Heart left ventricle (tissue), 13 donors: Measurements from ENCODE around the gene RIMS4.
A peak's percentile ranks its signal among the peaks of the same experiment; 100 is the strongest.

Experiments
- POLR2A ChIP-seq, 2 donors: fragments of 450-650 bp; IDR thresholded peaks; one replicate each; pipeline ENCODE4 v1.6.1; 2017; ENCODE audit warnings: antibody characterized with exemption in 2 of 2, mild to moderate bottlenecking in 2 of 2, moderate library complexity in 2 of 2
- TF ChIP-seq, protein P1 (sequence below), 12 donors: fragments of 200-600 bp; sonication (generic) in 4 of 12; IDR thresholded peaks; one replicate each; pipeline versions ENCODE4 v1.5.0 to v1.8.0; 2018 to 2022; ENCODE audit warnings: antibody characterized with exemption in 12 of 12, mild to moderate bottlenecking in 5 of 12
- donor health status: ischemic (EF 13 %, LVEDD 7.1; RV severe dilation, severe dysfunction).
- donor health status: DM: no; HTN: yes; CAD: no.
- donor health status: DM: no; HTN: no; CAD: no.
- donor health status: ischemic (EF 25% LVEDD 6.9; RV normal size, moderate dysfunction).
- donor health status: ischemic (EF 25% LVEDD 5.7; RV mildly dilated, moderate dysfunction).
- donor health status: ischemic (EF 35%, LVEDD 5.7; RV mildly dilated, moderate dysfunction).
- donor health status: nonischemic (EF 11% LVEDD 7.7; RV severe dilation, severe dysfunction).
- donor health status: DM: yes; HTN: yes; CAD: no.
- donor health status: PGD.
- donor health status: ischemic (EF 29% LVEDD 5.4; RV normal size, mild dysfunction).
- donor health status: nonischemic (EF 23%, LVEDD 6.1; RV moderate dilation, normal function).

DNA sequence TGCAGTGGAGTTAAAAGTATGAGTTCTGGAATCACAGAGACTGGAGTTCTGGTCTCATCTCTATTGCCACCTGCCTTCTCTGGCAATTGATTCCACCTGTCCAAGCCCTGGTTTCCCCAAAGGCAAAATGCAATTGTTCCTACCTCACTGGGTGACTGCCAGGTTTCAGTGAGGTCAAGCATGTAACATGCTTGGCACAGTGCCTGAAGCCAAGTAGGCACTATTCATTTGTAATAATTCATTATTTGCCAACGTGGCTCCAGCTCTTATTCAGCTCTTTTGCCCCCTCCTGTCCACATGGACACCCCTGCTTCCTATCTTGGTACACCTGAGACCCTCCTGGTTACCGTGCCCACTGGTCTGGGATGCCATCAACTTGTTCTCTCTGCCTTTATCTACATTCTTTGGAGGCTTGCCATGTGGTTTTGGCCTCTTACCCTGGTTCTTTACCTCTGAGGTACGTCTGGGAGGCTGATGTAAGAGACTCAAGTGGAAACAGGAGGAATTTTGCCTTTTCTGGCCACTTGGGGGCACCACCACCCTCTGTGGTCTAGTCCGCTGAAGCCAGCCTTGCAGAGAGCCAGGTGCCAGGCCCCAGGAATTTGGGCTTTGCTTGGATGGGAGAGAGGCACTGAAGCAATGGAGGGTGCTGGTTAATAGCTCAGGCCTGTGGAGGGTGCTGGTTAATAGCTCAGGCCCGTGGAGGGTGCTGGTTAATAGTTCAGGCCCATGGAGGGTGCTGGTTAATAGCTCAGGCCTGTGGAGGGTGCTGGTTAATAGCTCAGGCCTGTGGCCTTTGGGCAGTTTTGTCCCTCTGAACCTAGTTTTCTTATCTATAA lies 63.0 kb downstream of the RIMS4 start:
- TF ChIP-seq POLR2A (IDR thresholded peaks at IDR 0.05), result no peak
- TF ChIP-seq, protein P1, sequence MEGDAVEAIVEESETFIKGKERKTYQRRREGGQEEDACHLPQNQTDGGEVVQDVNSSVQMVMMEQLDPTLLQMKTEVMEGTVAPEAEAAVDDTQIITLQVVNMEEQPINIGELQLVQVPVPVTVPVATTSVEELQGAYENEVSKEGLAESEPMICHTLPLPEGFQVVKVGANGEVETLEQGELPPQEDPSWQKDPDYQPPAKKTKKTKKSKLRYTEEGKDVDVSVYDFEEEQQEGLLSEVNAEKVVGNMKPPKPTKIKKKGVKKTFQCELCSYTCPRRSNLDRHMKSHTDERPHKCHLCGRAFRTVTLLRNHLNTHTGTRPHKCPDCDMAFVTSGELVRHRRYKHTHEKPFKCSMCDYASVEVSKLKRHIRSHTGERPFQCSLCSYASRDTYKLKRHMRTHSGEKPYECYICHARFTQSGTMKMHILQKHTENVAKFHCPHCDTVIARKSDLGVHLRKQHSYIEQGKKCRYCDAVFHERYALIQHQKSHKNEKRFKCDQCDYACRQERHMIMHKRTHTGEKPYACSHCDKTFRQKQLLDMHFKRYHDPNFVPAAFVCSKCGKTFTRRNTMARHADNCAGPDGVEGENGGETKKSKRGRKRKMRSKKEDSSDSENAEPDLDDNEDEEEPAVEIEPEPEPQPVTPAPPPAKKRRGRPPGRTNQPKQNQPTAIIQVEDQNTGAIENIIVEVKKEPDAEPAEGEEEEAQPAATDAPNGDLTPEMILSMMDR (IDR thresholded peaks at IDR 0.05), result peak; percentile 53 to 79 (median 70)
